Measurements from ENCODE around the gene GCLM. TPM values are rescaled to one million over a fixed set of nuclear protein-coding genes. Genes with fewer than 3 reads are reported as not detected.
"Not testable (repeated sequence)": the region's sequence is repeated elsewhere in the genome, so short reads cannot be mapped to it uniquely, and the experiment has no call there.

The GCLM gene, protein sequence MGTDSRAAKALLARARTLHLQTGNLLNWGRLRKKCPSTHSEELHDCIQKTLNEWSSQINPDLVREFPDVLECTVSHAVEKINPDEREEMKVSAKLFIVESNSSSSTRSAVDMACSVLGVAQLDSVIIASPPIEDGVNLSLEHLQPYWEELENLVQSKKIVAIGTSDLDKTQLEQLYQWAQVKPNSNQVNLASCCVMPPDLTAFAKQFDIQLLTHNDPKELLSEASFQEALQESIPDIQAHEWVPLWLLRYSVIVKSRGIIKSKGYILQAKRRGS
- 25.0 TPM for polyA plus RNA-seq (2013, experiment 1 of 2; ENCODE audit: insufficient read length)
- 13.1 TPM for polyA plus RNA-seq (2013, experiment 2 of 2; ENCODE audit: insufficient read length)

DNA sequence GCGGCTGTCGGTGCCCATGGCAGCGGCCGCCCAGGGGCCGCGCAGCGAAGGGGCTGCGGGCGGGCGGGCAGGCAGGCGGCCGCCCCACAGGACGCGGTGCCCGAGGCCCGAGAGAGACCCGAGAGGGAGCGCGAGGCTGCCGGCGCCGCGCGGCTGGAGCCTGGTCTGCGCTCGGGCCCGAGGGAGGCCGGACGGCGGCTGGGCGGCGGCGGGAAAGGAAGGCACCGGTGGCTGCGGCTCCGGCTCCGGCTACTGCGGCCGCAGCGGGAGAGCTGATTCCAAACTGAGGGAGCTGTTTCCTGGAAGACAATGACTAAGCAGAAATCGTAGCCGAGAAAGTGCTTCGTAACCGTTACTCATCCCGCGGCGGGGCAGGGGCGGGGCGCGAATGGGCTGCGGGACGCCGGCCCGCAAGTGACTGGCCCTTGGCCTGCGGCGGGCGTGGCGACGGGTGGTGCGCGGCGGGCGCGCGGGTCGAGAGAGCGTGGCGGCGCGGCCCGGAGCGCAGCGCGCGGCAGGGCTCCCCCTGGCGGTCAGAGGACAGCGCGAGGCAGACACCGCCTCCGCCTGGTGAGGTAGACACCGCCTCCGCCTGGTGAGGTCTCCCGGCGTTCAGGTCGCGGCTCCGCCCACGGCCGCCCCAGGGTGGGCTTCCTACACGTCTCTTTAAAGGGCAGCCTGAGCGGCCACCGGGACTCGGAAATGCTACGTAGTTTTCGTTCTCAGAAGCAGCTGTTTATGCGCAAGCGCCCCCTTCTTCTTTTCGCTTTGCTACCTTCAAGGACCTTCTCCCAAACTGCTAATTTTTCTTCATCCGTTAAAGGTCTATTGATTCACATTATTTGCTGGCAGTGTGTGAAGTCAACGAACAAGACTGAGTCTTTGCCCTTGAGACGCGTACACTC, at the start of gene GCLM:
Gene GCLM, minus strand, starts transcription at position 285 of the 905 bp plus-strand sequence. Its CDS starts 267 bp downstream, at position 18.
- peak; percentile 94 for DNase-seq

DNA sequence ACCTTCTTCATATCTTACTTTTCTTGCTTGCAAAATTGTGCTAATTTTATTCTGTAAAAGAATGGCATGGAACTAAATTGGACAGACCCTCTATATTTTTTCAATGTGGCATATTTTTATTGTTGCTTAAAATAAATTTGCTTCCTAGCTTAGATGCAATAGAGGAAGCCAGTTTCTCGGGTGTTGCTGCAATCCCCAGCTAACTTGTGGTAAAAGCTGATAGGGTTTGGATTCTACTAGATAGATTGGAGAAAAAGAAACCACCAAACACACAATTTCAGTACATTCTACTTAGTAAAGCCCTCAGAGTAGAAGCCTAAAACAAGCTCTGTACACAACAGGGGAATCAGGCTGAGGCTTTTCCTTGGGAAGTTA, 49.5 kb upstream of the GCLM start:
- no peak for DNase-seq

DNA sequence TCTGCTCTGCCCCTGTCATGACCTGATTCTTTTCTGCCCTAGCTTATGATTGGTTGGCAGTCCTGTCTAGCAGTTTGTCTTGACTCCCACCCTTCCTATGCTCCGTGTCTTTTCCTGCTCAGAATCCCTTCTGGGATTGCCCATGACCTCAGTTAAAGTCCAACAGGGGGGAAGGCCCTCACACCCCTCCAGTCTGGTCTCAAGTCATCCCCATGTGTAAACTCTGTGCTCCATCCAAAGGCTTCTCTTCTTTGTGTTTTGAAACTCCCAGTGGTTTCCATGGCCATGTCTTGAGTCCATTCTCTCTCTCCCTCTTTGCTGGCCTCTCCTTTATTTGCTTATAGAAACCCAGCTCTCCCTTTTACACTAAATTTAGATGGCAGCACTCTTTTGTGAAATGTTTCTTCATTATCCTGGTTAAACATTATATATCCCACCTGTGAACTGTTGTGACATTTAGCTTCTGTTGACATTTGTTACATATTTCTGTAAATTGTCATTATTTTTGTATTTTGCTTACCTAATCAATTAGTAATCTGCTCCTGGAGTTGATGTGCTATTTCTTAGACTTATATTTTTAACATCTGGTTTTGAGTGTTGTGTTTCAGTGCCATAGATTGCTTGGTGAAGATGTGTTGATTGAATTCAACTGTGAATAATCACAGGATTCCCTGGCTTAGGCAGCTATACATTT, 48.9 kb upstream of the GCLM start:
- no peak for DNase-seq

DNA sequence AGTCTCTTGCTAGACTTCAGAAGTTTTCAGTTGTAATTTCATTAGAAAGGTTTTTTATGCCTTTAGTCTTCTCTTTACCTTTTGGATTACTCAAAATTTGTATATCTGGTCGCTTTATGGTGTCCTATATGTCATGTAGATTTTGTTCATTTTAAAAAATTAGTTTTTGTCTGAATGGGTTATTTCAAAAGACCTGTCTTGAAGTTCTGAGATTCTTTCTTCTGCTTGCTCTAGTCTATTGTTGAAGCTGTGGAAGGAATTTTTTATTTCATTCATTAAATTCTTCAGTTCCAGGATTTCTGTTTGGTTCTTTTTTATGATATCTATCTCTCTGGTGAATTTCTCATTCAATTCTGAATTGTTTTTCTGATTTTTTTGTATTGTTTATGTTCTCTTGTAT, 46.5 kb upstream of the GCLM start:
- DNase-seq = no peak

DNA sequence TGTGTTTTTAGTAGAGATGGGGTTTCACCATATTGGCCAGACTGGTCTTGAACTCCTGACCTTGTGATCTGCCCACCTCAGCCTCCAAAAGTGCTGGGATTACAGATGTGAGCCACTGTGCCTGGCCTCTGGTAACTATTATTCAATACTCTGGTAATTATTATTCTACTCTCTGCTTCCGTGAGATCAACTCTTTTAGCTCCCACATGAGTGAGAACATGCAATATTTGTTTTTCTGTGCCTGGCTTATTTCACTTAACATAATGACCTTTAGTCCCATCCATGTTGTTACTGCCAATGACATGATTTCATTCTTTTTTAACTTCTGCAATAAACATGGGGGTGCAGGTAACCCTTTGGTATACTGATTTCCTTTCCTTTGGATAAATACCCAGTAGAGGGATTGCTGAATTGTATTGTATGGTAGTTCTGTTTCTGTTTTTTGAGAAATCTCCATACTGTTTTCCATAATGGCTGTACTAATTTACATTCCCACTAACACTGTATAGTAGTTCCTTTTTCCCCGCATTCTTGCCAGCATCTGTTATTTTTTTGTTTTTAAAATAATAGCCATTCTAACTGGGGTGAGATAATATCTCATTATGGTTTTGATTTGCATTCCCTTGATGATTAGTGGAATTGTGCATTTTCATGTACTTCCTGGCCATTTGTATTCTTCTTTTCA, 37.9 kb upstream of the GCLM start:
- not testable (repeated sequence) for DNase-seq

DNA sequence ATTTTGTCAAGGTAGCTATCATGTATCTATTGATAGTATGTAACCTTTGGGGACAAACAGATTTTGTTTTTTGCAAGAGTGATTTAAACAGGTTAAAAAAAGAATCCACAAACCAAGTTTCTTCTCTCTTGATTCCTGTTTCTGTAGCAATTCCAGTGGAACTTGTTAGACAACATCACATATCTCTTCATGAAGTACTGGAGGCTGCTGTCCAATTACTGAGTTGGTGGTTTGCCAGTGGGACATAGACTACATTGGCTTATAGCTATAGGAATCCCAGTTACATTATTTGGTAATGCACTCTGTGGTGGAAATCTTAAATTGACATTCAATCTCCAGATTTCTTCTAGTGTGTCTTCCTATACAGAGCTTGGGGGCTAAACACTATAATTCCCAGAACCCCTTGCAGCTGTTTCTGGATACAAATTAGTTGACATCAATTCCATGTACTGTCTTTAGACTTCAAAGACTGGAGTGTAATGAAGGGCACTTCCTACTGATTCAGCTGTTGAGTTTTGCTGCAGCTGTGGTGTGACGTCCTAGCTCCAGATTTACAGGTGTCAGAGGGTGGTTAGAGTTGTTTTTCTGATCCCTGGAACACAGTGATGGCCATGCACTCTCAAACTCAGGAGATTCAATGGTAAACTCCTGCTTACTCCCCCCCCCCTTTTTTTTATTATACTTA, 29.4 kb upstream of the GCLM start:
- no peak for DNase-seq

DNA sequence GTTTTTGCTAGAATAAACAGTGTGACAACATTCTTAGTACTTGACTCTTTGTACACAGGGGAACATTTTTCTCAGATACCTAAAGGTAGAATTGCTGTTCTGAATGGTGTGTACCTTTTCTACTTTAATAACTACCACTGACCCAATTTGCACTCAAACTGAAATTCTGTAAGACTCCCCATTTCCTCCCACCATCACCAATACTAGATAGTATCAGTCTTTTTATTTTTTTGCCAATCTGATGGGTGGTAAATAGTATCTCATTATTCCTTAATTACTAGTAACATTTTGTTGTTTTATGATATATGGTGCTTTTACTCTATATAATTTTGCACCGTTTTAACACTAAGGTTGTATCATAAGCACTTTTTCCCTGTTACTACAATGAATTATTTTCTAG, 28.8 kb upstream of the GCLM start:
- DNase-seq = no peak

DNA sequence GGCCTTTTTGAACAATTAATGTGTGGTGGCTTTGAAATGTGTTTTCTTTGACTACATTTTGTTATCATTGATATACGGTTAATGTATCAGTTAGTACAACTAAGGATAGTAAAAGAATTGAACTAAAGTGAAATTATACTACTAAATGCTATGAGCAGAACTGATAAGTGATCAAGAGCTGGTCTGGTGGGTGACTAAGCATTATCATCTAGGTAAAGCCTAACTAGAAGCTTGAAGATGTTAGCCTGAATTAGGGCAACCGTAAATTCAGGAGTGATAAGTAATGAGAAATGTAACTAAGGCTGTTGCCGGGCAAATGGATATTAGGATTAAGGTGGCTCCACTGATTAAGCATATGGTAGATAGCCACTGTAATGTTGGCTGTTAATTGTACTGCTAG, 16.0 kb upstream of the GCLM start:
- DNase-seq = no peak

DNA sequence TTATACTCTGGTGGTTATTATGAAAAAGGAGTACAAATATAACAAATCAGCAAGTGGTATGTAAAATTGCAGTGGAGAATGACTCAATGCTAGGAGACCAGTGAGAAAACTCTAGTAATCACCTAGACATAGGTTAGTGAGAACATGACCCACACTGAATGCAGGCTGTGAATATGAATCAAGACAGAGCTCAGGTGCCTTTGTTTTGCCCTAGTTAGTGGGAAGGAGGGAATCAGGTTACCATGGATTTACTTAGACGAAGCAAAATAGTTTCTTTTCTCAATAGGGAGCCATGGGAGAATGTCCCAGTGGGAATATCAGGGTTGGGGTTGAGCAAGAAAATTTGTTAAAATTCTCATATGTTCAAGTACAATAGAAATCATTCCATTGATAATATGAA, 10.6 kb upstream of the GCLM start:
- DNase-seq = no peak

DNA sequence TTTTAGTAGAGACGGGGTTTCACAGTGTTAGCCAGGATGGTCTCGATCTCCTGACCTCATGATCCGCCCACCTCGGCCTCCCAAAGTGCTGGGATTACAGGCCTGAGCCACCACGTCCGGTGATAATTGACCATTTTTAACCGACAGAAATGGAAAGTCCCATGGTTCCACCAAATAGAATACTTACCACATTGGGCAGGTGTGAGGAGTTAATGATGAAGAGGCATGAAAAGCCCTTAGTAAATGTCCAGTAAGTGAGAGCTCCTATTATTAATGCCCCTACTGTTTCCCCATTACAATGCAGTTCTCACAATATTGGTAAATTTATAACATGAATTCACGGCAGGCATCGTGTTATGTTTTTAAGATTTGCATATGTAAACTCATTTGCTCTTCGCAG, 8.1 kb upstream of the GCLM start:
- no peak for DNase-seq

DNA sequence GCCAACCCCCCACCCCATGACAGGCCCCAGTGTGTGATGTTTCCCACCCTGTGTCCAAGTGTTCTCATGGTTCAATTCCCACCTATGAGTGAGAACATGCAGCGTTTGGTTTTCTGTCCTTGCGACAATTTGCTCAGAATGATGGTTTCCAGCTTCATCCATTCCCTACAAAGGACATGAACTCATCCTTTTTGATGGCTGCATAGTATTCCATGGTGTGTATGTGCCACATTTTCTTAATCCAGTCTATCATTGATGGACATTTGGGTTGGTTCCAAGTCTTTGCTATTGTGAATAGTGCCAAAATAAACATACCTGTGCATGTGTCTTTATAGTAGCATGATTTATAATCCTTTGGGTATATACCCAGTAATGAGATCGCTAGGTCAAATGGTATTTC, 1.6 kb upstream of the GCLM start:
- DNase-seq = not testable (repeated sequence)

DNA sequence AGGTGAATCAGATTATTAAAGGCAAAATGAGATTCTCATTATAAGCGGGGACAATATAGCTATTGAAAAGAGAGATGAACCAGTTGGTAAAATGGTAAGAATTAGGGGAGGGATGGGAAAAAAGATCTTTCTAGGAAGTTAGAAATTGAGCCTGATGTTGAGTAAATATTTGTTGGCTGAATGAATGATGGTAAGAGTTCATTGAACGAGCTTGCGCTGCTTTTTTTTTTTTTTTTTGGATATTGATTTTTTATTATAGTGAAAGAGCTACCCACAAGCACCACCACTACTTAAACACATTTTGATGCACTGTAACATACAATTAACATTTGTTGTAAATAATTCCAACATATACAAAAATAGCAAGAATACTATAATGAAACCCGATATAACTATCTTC, 1.1 kb upstream of the GCLM start:
- DNase-seq = no peak

DNA sequence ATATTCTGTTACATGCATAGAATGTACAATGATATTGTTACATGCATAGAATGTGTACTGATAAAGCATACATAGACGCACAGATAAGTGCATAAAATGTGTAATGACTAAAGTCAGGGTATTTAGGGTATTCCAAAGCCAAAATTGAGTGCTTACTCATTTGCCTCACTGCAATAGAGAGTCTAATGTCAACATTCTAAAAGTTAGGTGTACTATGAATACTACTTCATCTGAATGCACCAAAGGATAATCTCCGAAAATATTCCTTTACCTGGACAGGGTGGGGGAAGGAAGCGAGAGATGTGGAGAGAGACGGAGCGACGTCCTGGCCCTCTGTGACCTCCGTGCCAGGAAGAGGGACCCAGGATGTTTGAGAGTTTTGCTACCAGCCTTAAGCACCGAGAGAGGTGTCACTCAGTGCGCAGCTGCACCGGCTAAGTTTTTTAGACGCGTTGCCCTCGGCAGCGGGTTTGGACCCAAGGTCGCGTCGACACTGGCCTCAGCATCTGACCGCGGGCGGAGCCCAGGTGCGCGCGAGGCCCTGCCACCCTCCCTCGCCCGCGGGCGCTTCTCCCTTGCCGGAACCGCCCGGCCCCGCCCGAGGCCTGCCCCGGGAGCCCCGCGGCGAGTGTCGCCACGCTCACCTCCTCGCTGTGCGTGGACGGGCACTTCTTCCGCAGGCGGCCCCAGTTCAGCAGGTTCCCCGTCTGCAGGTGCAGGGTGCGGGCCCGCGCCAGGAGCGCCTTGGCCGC, 660 bp downstream of the GCLM start:
- DNase-seq = peak; percentile 21

DNA sequence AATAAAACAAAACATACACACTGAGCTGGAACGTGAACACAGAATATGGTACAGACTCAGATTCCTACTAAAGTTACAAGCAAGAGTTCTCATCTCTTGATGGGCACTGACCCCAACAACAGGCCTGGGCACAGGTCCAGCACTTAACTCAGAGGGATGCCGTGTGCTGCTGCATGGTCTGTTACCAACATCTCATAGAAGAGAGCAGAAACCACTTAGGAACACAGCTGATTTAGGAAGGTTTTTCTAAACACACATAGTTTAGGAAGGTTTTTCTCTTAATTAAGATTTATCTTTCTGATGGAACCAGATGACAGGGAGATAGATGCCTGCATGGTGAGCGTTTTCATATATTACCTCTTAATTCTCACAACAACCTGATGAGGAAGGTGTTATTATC, 1.5 kb downstream of the GCLM start:
- DNase-seq = peak; percentile 48

DNA sequence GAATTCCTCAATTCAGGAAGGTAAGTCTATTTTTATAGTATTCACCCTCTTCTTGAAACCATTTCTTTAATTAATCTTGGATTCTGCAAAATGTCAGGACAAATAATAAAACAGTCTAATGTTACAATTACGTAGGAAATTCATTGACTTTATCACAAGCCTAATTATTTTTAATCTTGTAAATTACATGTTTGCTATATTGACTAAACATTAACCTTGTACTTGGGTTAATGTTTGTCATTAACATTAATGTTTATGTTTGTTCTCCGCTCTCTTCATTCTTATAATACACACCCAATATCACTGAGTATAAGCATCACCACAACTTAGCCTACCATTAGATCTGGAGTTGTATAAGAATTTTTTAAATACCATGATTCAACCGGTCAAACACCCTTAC, 2.8 kb downstream of the GCLM start:
- no peak for DNase-seq

DNA sequence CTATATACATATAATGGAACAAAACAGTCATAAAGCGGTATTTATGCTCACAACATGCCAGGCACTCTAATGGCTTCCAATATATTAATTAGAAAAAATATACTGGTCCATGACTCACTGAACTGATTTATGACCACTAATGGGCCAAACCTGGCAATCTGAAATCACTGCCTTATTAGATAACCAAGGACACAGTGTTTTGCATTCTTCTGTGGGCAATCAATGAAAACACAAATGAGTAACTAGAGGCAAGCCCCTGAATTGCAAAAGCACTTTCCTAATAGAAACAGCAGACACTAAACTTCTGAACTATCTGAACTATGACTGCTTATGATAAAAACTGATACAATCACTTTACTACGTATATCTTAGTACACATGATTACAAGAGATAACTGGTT, 3.5 kb downstream of the GCLM start:
- peak; percentile 6 for DNase-seq

DNA sequence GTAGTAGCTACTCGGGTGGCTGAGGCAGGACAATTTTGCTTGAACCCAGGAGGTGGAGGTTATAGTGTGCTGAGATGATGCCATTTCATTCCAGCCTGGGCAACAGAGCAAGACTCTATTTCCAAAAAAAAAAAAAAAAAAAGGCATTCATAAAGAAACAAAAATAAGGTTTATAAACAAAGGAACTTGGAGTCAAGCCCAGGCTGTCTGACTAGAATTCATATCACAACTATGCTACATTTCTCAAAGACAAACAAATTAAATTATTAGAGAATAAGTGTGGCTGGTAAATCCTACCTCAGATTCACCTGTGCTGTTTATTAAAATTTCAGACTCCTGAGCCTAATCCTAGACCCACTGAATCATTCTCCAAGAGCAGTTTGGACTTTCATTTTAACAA, 4.2 kb downstream of the GCLM start:
- DNase-seq = peak; percentile 19

DNA sequence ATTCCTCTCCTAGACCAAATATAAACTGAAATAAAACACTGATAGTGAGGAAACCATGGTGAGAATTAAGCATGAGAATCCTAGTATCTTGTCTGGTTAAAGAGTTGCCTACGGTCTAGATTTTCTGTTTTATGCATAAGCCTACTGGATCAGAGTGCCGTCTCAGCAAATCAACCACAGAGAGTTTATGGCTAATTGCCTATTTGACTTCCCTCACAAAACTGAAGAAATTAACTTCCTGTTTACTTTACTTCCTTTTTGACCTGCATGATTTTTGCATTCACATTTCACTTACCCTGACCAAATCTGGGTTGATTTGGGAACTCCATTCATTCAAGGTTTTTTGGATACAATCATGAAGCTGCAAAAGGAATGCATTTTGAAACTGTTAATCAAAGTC, 5.0 kb downstream of the GCLM start:
- no peak for DNase-seq

DNA sequence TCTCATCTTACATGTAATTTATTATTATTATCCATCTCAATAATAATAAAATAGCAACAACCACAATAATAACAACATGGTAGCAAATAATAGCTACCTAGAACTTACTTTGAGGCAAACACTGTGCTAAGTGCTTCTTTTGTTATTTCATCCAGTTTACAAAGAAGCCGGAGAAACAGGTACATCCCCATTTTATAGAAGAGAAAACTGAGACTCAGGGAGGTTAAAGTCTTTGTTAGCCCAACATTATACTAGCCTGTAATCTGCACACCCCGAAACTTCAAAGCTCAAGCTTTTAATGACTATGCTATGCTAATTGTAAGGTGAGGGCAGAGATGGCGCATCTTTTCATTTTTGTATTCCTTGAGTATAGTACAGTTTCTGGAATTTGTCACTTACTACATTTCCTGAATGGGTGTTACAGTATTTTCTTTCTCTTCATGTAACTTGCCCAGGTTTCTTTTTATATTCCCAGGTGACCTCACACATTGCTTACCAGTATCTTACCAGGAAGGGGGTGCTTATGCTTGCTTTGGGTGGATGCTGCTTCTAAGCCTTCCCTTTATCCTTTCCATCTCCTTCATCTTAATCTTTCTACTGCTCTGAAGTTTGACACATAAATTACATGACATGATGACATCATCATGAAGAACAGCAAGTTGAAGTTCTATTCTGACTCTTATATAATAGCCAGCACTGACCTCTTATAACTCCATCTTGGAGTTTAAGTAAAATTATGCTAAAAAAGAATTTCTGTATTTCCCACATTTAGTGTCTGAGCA, 8.3 kb downstream of the GCLM start:
- no peak for DNase-seq

DNA sequence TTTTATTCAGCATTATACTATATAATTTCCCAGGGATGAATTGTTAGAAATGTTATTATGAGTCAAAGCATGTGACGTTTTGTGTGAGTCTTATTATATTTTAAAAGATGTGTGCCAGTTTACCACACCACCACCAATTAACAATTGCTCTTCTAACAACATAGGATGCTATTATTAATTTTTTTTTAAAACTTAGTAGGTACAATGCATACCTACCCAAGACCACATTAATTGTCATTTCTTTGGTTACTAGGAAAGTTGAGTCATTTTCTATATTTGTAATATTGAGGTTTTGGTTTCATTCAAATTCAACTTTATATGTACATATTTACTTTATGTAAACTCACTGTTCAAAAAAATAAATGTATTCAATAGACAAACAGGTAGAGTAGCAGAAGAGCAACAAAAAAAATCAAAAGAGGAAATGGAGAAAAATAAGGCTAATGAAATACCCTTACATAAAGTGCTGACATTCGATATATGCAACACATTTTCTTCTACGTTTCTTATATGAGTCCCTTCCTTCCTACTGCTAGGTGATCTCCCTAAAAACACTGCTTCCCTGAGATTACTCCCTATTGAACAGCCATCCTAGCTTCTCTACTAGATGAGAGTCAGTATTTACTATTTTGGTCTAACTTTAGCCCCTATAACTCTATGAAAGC, 9.6 kb downstream of the GCLM start:
- no peak for DNase-seq
